Measurements from ENCODE around the gene HEXIM2. TPM values are rescaled to one million over a fixed set of nuclear protein-coding genes. Genes with fewer than 3 reads are reported as not detected.

Gene HEXIM2
- total and polyA plus RNA-seq, 2 donors (not counting 1 experiment from before 2014, with no cell fraction given) = 1.9 to 18.7 TPM

DNA sequence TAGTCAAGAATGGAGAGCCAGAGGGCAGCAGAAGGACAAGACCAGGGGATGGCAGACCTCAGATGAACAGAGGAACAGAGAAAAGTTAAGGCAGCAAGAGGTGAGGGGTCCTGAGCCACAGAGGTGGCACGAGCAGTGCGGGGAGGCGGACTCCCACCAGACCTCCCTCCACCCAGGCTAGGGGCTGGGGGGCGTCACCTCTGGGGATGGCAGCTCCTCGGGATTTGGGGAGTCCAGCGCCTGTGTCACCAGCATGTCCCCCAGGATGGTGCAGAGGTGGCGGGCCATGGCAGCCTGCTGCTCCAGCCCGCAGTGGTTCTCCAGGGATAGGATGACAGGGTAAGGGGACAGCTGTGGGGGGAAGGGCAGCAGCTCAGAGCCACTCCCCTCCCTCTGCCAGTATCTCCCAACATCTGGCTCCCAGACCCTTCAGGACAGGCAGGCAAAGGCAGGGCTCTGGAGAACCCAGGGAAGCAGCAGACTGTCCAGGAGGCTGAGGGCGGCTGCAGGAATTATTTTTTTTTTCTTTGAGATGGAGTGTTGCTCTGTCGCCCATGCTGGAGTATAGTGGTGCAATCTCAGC, 45.1 kb upstream of the HEXIM2 start:
- no peaks in the 10 kb centered on the region for H3K79me2 ChIP-seq (ENCODE audit: control insufficient read depth, insufficient read depth, low read length)
- no peak overlapping the region for H2AFZ ChIP-seq (ENCODE audit: low read length)
- no peaks in the 10 kb centered on the region for H3K27me3 ChIP-seq (ENCODE audit: control insufficient read depth, insufficient read depth, low read length)
- H3K9ac ChIP-seq (ENCODE audit: insufficient read depth, low read length) = no peak overlapping the region
- no peaks in the 10 kb centered on the region for H4K20me1 ChIP-seq (ENCODE audit: control insufficient read depth, extremely low read depth, insufficient read depth, low read length)
- no peak overlapping the region for H3K4me2 ChIP-seq (ENCODE audit: extremely low read depth, insufficient read depth, low read length)
- no peak for DNase-seq (ENCODE audit: low read depth in 2 of 2)
- TF ChIP-seq, protein P1, sequence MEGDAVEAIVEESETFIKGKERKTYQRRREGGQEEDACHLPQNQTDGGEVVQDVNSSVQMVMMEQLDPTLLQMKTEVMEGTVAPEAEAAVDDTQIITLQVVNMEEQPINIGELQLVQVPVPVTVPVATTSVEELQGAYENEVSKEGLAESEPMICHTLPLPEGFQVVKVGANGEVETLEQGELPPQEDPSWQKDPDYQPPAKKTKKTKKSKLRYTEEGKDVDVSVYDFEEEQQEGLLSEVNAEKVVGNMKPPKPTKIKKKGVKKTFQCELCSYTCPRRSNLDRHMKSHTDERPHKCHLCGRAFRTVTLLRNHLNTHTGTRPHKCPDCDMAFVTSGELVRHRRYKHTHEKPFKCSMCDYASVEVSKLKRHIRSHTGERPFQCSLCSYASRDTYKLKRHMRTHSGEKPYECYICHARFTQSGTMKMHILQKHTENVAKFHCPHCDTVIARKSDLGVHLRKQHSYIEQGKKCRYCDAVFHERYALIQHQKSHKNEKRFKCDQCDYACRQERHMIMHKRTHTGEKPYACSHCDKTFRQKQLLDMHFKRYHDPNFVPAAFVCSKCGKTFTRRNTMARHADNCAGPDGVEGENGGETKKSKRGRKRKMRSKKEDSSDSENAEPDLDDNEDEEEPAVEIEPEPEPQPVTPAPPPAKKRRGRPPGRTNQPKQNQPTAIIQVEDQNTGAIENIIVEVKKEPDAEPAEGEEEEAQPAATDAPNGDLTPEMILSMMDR (conservative IDR thresholded peaks at IDR 0.05 in 1 of 2, IDR thresholded peaks at IDR 0.05 in 1 of 2; ENCODE audit: low read depth in 1 of 2, low read length in 2 of 2) = no peak
- TF ChIP-seq EZH2 (IDR thresholded peaks at IDR 0.05; ENCODE audit: low read length, missing control alignments) = no peak
- H3K27ac ChIP-seq (ENCODE audit: insufficient read depth, low read length) = no peak overlapping the region
- H3K36me3 ChIP-seq (ENCODE audit: control insufficient read depth, insufficient read depth, low read length) = peaks cover 15% of the 10 kb centered on the region
- H3K9me3 ChIP-seq (ENCODE audit: control insufficient read depth, insufficient read depth, low read depth, low read length) = no peaks in the 10 kb centered on the region
- H3K4me3 ChIP-seq (replicated peaks in 1 of 4; ENCODE audit: control extremely low read depth in 1 of 4, insufficient read depth in 1 of 4, low read depth in 3 of 4, low read length in 4 of 4) = no peak overlapping the region
- H3K4me1 ChIP-seq (ENCODE audit: control insufficient read depth, extremely low read depth, insufficient read depth, low read length) = no peaks in the 10 kb centered on the region

DNA sequence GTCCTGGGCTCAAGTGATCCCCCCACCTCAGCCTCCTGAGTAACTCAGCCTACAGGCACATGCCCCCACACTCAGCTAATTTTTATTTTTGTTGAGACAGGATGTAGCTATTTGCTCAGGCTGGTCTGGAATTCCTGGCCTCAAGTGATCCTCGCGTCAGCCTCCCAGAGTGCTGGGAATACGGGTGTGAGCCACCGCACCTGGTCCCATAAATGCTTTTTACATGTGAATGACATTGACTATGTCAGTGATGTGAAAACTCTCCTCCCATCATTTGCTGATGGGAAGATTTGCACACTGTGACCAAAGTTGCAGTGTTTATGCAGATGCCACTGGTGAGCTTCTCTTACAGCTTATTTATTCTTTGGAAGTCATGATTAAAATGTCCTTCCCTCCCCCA, 44.3 kb upstream of the HEXIM2 start:
- Histone ChIP-seq H4K20me1 (ENCODE audit: control insufficient read depth, extremely low read depth, insufficient read depth, low read length) (no peaks in the 10 kb centered on the region), H3K27me3 (ENCODE audit: control insufficient read depth, insufficient read depth, low read length) (no peaks in the 10 kb centered on the region), H3K4me2 (ENCODE audit: extremely low read depth, insufficient read depth, low read length) (no peak overlapping the region), H3K27ac (ENCODE audit: insufficient read depth, low read length) (no peak overlapping the region), H3K4me3 (replicated peaks in 1 of 4; ENCODE audit: control extremely low read depth in 1 of 4, insufficient read depth in 1 of 4, low read depth in 3 of 4, low read length in 4 of 4) (no peak overlapping the region), H3K79me2 (ENCODE audit: control insufficient read depth, insufficient read depth, low read length) (no peaks in the 10 kb centered on the region), H3K36me3 (ENCODE audit: control insufficient read depth, insufficient read depth, low read length) (peaks cover 15% of the 10 kb centered on the region), H3K9ac (ENCODE audit: insufficient read depth, low read length) (no peak overlapping the region), H3K9me3 (ENCODE audit: control insufficient read depth, insufficient read depth, low read depth, low read length) (no peaks in the 10 kb centered on the region), H2AFZ (ENCODE audit: low read length) (no peak overlapping the region), H3K4me1 (ENCODE audit: control insufficient read depth, extremely low read depth, insufficient read depth, low read length) (no peaks in the 10 kb centered on the region)
- TF ChIP-seq EZH2 (IDR thresholded peaks at IDR 0.05; ENCODE audit: low read length, missing control alignments) = no peak
- TF ChIP-seq, protein P1 (conservative IDR thresholded peaks at IDR 0.05 in 1 of 2, IDR thresholded peaks at IDR 0.05 in 1 of 2; ENCODE audit: low read depth in 1 of 2, low read length in 2 of 2) = no peak
- DNase-seq (ENCODE audit: low read depth in 2 of 2) = no peak

DNA sequence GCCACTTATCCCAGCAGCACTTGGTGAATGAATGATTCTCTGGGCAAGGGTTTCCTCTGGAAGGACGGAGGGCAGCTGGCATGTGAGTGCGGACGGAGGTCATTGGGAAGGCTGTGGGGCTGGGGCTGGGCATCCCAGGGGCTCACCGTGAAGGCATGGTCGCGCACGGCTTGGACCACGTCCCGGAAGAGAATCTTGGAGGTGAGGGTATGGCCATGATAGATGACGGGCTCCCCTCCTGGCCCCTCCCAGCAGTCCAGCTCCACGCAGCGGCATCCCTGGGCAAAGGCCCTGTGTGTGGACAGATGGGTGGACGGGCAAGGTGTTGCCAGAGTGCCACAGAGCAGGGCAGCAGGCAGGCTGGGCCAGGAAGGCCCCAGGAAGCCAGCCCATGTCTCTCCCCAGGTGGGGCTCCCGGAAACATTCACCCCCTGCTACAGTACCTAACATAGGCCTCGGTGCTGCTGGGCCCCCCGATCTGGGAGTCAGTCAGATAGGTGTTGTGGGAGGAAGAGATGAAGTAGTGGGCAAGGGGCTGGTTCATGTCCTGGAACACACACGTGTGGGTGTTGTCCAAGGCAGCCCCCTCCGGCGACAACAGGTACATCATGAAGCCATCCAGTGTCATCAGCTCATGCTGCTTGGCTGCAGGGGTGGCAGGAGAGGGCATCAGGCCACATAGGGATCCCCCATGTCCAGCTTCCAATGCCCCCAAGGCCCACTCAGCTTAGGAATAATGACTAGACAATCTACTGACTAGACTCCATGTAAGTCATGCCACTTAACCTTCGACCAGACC, 43.6 kb upstream of the HEXIM2 start:
- Histone ChIP-seq H3K4me3 (replicated peaks in 1 of 4; ENCODE audit: control extremely low read depth in 1 of 4, insufficient read depth in 1 of 4, low read depth in 3 of 4, low read length in 4 of 4) (no peak overlapping the region), H3K4me2 (ENCODE audit: extremely low read depth, insufficient read depth, low read length) (no peak overlapping the region), H4K20me1 (ENCODE audit: control insufficient read depth, extremely low read depth, insufficient read depth, low read length) (no peaks in the 10 kb centered on the region), H3K36me3 (ENCODE audit: control insufficient read depth, insufficient read depth, low read length) (peaks cover 10% of the 10 kb centered on the region), H3K4me1 (ENCODE audit: control insufficient read depth, extremely low read depth, insufficient read depth, low read length) (no peaks in the 10 kb centered on the region), H3K79me2 (ENCODE audit: control insufficient read depth, insufficient read depth, low read length) (peaks cover 2% of the 10 kb centered on the region), H3K9me3 (ENCODE audit: control insufficient read depth, insufficient read depth, low read depth, low read length) (no peaks in the 10 kb centered on the region), H3K9ac (ENCODE audit: insufficient read depth, low read length) (no peak overlapping the region), H3K27me3 (ENCODE audit: control insufficient read depth, insufficient read depth, low read length) (no peaks in the 10 kb centered on the region), H2AFZ (ENCODE audit: low read length) (no peak overlapping the region), H3K27ac (ENCODE audit: insufficient read depth, low read length) (no peak overlapping the region)
- DNase-seq (ENCODE audit: low read depth in 2 of 2) = no peak
- TF ChIP-seq, protein P1 (conservative IDR thresholded peaks at IDR 0.05 in 1 of 2, IDR thresholded peaks at IDR 0.05 in 1 of 2; ENCODE audit: low read depth in 1 of 2, low read length in 2 of 2) = no peak
- no peak for TF ChIP-seq EZH2 (IDR thresholded peaks at IDR 0.05; ENCODE audit: low read length, missing control alignments)

All from fibroblast of lung (primary cell).